WTC11 (cell line): ENCODE data around the gene SLC25A12. TPM values are rescaled to one million over a fixed set of nuclear protein-coding genes. Genes with fewer than 3 reads are reported as not detected.
"Not testable (repeated sequence)": the region's sequence is repeated elsewhere in the genome, so short reads cannot be mapped to it uniquely, and the experiment has no call there.

Experiments used
- ATAC-seq: fragments of 200-7000 bp; cut with Tn5 transposase; 2 replicates; pipeline ENCODE4 v1.10.0; 2021; ENCODE audit warnings: mild to moderate bottlenecking, moderate library complexity
- CTCF ChIA-PET: fragments of 300-600 bp; sonication (Branson Sonifier 250); formaldehyde crosslinking; loops from one replicate; lab custom pipeline; 2021; ENCODE audit warnings: antibody characterized with exemption; lab: Charles Lee
- POLR2A ChIA-PET: fragments of 350-600 bp; sonication (Branson Sonifier 250); formaldehyde crosslinking; loops from one replicate; lab custom pipeline; 2021; ENCODE audit warnings: antibody characterized with exemption; lab: Charles Lee
- DNase-seq: peaks from one replicate; pipeline ENCODE4 v3.0.0; 2021; ENCODE audit warnings: low spot score
- H3K27ac Mint-ChIP-seq: 2 replicates; pipeline ENCODE4 v1.8.0; 2021; ENCODE audit warnings: mixed read lengths
- H3K27me3 Mint-ChIP-seq: 2 replicates; pipeline ENCODE4 v1.8.0; 2021; ENCODE audit warnings: low read depth, mild to moderate bottlenecking, moderate library complexity, mixed read lengths
- H3K36me3 Mint-ChIP-seq: 2 replicates; pipeline ENCODE4 v1.8.0; 2021; ENCODE audit warnings: mixed read lengths
- H3K4me1 Mint-ChIP-seq: 2 replicates; pipeline ENCODE4 v1.8.0; 2022; ENCODE audit warnings: mixed read lengths
- H3K4me3 Mint-ChIP-seq: 2 replicates; pipeline ENCODE4 v1.8.0; 2021; ENCODE audit warnings: mild to moderate bottlenecking, moderate library complexity, mixed read lengths
- H3K9me3 Mint-ChIP-seq: 2 replicates; pipeline ENCODE4 v1.8.0; 2021; ENCODE audit warnings: mixed read lengths
- ATF1 ChIP-seq: sonication (generic); formaldehyde crosslinking; IDR thresholded peaks from 2 replicates; pipeline ENCODE4 v1.8.1; 2023; ENCODE audit warnings: mild to moderate bottlenecking, moderate library complexity, missing genetic modification reagents
- ESRRA ChIP-seq: sonication (generic); formaldehyde crosslinking; IDR thresholded peaks from 2 replicates; pipeline ENCODE4 v1.8.1; 2022; ENCODE audit warnings: mild to moderate bottlenecking, missing genetic modification reagents, borderline replicate concordance
- ETV6 ChIP-seq: sonication (generic); formaldehyde crosslinking; IDR thresholded peaks from 2 replicates; pipeline ENCODE4 v1.8.1; 2022; ENCODE audit warnings: mild to moderate bottlenecking, missing genetic modification reagents
- FOXJ3 ChIP-seq: sonication (generic); formaldehyde crosslinking; IDR thresholded peaks from 2 replicates; pipeline ENCODE4 v1.9.0; 2021; ENCODE audit warnings: missing genetic modification reagents, mild to moderate bottlenecking, borderline replicate concordance
- JAZF1 ChIP-seq: fragments of 250-450 bp; sonication (Bioruptor Pico); IDR thresholded peaks from 2 replicates; pipeline ENCODE4 v1.9.0; 2021; ENCODE audit warnings: moderate library complexity, mild to moderate bottlenecking, inconsistent platforms
- MYBL2 ChIP-seq: sonication (generic); formaldehyde crosslinking; IDR thresholded peaks from 2 replicates; pipeline ENCODE4 v1.8.1; 2023; ENCODE audit warnings: mild to moderate bottlenecking, moderate library complexity, missing genetic modification reagents
- RELA ChIP-seq: sonication (generic); formaldehyde crosslinking; IDR thresholded peaks from 2 replicates; pipeline ENCODE4 v1.8.1; 2022; ENCODE audit warnings: missing genetic modification reagents, mild to moderate bottlenecking, borderline replicate concordance
- SP1 ChIP-seq: sonication (generic); formaldehyde crosslinking; conservative IDR thresholded peaks from 2 replicates; pipeline ENCODE4 v1.8.1; 2022; ENCODE audit warnings: missing genetic modification reagents
- USF1 ChIP-seq: sonication (generic); formaldehyde crosslinking; IDR thresholded peaks from 2 replicates; pipeline ENCODE4 v1.8.0; 2022; ENCODE audit warnings: mild to moderate bottlenecking, missing genetic modification reagents
- ZNF138 ChIP-seq: sonication (generic); formaldehyde crosslinking; conservative IDR thresholded peaks from 2 replicates; pipeline ENCODE4 v1.8.1; 2022; ENCODE audit warnings: mild to moderate bottlenecking, moderate library complexity, missing genetic modification reagents
- ZNF512 ChIP-seq: sonication (generic); formaldehyde crosslinking; IDR thresholded peaks from 2 replicates; pipeline ENCODE4 v1.8.1; 2022; ENCODE audit warnings: missing genetic modification reagents, borderline replicate concordance
- total RNA-seq: library from RNA; stranded (reverse); gene quantifications from 3 replicates; pipeline ENCODE4 v1.2.3, GENCODE V29; 2021
- TF ChIP-seq, protein P1 (sequence below): sonication (generic); formaldehyde crosslinking; IDR thresholded peaks from 2 replicates; pipeline ENCODE4 v1.8.0; 2023; ENCODE audit warnings: missing genetic modification reagents
- TF ChIP-seq, protein P2 (sequence below): fragments of 250-450 bp; sonication (Bioruptor Pico); IDR thresholded peaks from 2 replicates; pipeline ENCODE4 v1.8.0; 2021; ENCODE audit warnings: mild to moderate bottlenecking
- TF ChIP-seq, protein P3 (sequence below): fragments of 250-450 bp; sonication (Bioruptor Pico); conservative IDR thresholded peaks from 2 replicates; pipeline ENCODE4 v1.9.0; 2021; ENCODE audit warnings: mild to moderate bottlenecking
- TF ChIP-seq, protein P4 (sequence below): sonication (generic); formaldehyde crosslinking; IDR thresholded peaks from 2 replicates; pipeline ENCODE4 v1.8.1; 2023; ENCODE audit warnings: mild to moderate bottlenecking, missing genetic modification reagents, moderate library complexity
- TF ChIP-seq, protein P5 (sequence below): sonication (generic); formaldehyde crosslinking; IDR thresholded peaks from 2 replicates; pipeline ENCODE4 v1.8.1; 2023; ENCODE audit warnings: mild to moderate bottlenecking, missing genetic modification reagents

Gene SLC25A12
- total RNA-seq, 1 experiment from 2014 or later, result 9.0 TPM

- DNase-seq, H3K27me3 Mint-ChIP-seq, POLR2A ChIA-PET, H3K4me3 Mint-ChIP-seq, H3K9me3 Mint-ChIP-seq, ATAC-seq, H3K4me1 Mint-ChIP-seq, H3K27ac Mint-ChIP-seq, CTCF ChIA-PET: not testable (repeated sequence)
- H3K36me3 Mint-ChIP-seq, result peaks cover 39% of the 10 kb centered on the region
Observed at GRCh38 chr2:171758762-171759161, 135.3 kb downstream of the SLC25A12 start.

- peaks cover 16% of the 10 kb centered on the region for H3K36me3 Mint-ChIP-seq
- no peak overlapping the region for H3K4me3 Mint-ChIP-seq
- no peaks in the 10 kb centered on the region for H3K4me1 Mint-ChIP-seq
- H3K27ac Mint-ChIP-seq, result no peak overlapping the region
- no peak for DNase-seq
- no peak for ATAC-seq
- no peak for TF ChIP-seq ESRRA (CRISPR knock-in tag)
- TF ChIP-seq, protein P1, sequence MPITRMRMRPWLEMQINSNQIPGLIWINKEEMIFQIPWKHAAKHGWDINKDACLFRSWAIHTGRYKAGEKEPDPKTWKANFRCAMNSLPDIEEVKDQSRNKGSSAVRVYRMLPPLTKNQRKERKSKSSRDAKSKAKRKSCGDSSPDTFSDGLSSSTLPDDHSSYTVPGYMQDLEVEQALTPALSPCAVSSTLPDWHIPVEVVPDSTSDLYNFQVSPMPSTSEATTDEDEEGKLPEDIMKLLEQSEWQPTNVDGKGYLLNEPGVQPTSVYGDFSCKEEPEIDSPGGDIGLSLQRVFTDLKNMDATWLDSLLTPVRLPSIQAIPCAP (CRISPR knock-in tag), result no peak
- CTCF ChIA-PET, result no interaction called here
- POLR2A ChIA-PET, result no interaction called here
- peaks cover 5% of the 10 kb centered on the region; the same call in 1 of the 2 replicates for H3K9me3 Mint-ChIP-seq
- no peaks in the 10 kb centered on the region for H3K27me3 Mint-ChIP-seq
Observed at GRCh38 chr2:171754254-171754939, 139.6 kb downstream of the SLC25A12 start.

GRCh38 chr2:171747371-171747770, 146.7 kb downstream of the SLC25A12 start:
- DNase-seq, result no peak
- TF ChIP-seq ZNF512 (CRISPR knock-in tag), result no peak
- no peak for TF ChIP-seq FOXJ3 (CRISPR knock-in tag)
- TF ChIP-seq ETV6 (CRISPR knock-in tag), result no peak
- TF ChIP-seq, protein P2, sequence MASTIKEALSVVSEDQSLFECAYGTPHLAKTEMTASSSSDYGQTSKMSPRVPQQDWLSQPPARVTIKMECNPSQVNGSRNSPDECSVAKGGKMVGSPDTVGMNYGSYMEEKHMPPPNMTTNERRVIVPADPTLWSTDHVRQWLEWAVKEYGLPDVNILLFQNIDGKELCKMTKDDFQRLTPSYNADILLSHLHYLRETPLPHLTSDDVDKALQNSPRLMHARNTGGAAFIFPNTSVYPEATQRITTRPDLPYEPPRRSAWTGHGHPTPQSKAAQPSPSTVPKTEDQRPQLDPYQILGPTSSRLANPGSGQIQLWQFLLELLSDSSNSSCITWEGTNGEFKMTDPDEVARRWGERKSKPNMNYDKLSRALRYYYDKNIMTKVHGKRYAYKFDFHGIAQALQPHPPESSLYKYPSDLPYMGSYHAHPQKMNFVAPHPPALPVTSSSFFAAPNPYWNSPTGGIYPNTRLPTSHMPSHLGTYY, result no peak
- TF ChIP-seq, protein P3, sequence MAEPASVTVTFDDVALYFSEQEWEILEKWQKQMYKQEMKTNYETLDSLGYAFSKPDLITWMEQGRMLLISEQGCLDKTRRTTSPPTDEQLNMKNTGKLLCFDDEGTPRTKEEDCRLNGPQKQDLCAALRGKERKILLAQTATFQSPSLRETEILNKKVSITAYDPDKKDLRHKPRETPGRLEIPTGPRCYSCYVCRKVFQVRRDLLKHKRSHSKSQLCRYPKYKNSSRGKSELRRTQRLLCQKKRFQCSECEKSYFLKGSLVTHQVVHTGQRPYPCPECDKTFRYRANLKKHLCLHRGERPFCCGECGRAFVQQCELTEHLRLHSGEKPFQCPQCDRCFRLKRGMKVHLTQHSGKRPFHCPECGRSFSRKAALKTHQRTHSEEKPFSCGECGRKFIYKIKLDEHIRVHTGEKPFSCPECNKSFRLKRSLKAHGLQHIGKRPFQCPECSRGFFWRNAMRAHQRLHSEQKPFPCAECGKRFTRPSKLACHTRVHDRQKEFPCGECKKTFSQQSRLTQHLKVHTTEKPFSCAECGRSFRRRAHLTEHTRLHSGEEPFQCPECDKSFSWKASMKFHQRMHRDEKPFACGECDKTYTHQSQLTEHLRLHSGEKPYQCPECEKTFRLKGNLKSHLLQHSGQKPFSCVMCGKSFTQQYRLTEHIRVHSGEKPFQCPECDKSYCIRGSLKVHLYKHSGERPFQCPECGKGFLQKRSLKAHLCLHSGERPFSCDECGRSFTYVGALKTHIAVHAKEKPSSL, result no peak
- TF ChIP-seq SP1 (CRISPR knock-in tag), result no peak
- TF ChIP-seq ZNF138 (CRISPR knock-in tag), result no peak
- TF ChIP-seq RELA, result no peak
- TF ChIP-seq JAZF1 (CRISPR knock-in tag), result no peak
- ATAC-seq, result no peak
- CTCF ChIA-PET, result no interaction called here
- H3K4me3 Mint-ChIP-seq, result no peak overlapping the region
- H3K9me3 Mint-ChIP-seq, result no peaks in the 10 kb centered on the region
- H3K36me3 Mint-ChIP-seq, result peaks cover 26% of the 10 kb centered on the region
- H3K27ac Mint-ChIP-seq, result no peak overlapping the region
- no peaks in the 10 kb centered on the region for H3K27me3 Mint-ChIP-seq
- no peaks in the 10 kb centered on the region for H3K4me1 Mint-ChIP-seq
- POLR2A ChIA-PET, result no interaction called here

GRCh38 chr2:171745806-171746205, 148.2 kb downstream of the SLC25A12 start:
- Mint-ChIP-seq H3K36me3 (peaks cover 34% of the 10 kb centered on the region), H3K4me1 (no peaks in the 10 kb centered on the region), H3K9me3 (no peaks in the 10 kb centered on the region), H3K27ac (no peak overlapping the region), H3K4me3 (no peak overlapping the region), H3K27me3 (no peaks in the 10 kb centered on the region)
- ChIA-PET POLR2A (no interaction called here), CTCF (interaction anchor here (1.0 kb wide), 1 partner anchor 381 kb away, joined by 3 read pairs; no protein-coding TSS in a partner anchor)
- DNase-seq (no peak), ATAC-seq (no peak)
- TF ChIP-seq, protein P4, sequence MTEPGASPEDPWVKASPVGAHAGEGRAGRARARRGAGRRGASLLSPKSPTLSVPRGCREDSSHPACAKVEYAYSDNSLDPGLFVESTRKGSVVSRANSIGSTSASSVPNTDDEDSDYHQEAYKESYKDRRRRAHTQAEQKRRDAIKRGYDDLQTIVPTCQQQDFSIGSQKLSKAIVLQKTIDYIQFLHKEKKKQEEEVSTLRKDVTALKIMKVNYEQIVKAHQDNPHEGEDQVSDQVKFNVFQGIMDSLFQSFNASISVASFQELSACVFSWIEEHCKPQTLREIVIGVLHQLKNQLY (CRISPR knock-in tag), result no peak
- TF ChIP-seq, protein P5, sequence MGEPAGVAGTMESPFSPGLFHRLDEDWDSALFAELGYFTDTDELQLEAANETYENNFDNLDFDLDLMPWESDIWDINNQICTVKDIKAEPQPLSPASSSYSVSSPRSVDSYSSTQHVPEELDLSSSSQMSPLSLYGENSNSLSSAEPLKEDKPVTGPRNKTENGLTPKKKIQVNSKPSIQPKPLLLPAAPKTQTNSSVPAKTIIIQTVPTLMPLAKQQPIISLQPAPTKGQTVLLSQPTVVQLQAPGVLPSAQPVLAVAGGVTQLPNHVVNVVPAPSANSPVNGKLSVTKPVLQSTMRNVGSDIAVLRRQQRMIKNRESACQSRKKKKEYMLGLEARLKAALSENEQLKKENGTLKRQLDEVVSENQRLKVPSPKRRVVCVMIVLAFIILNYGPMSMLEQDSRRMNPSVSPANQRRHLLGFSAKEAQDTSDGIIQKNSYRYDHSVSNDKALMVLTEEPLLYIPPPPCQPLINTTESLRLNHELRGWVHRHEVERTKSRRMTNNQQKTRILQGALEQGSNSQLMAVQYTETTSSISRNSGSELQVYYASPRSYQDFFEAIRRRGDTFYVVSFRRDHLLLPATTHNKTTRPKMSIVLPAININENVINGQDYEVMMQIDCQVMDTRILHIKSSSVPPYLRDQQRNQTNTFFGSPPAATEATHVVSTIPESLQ (CRISPR knock-in tag), result no peak
- TF ChIP-seq MYBL2 (CRISPR knock-in tag) (no peak), USF1 (CRISPR knock-in tag) (no peak), ATF1 (no peak)
- TF ChIP-seq, all 79 proteins: peak for 0
